ENCODE measurements around the gene PRRT4. TPM values are rescaled to one million over a fixed set of nuclear protein-coding genes. Genes with fewer than 3 reads are reported as not detected.
A peak's percentile ranks its signal among the peaks of the same experiment; 100 is the strongest.

PRRT4 gene
- total and polyA plus RNA-seq, 9 of the 15 experiments (the other 6 are each of a cell fraction or from before 2014, with no cell fraction given): not detected

GRCh38 chr7:128343554-128344430 is 17.7 kb downstream of the PRRT4 start, which contains the start of gene RBM28 (continued):
- TF ChIP-seq ZHX1 (conservative IDR thresholded peaks at IDR 0.05; ENCODE audit: low read length) (peak; percentile 94), CAMTA2 (CRISPR knock-in tag; conservative IDR thresholded peaks at IDR 0.05) (no peak), HDAC2 (IDR thresholded peaks at IDR 0.05) (peak; percentile 98), KLF13 (tag; IDR thresholded peaks at IDR 0.05; ENCODE audit: borderline replicate concordance, low read depth) (peak; percentile 88), CTBP1 (IDR thresholded peaks at IDR 0.05; ENCODE audit: borderline replicate concordance) (peak; percentile 89), PURB (CRISPR knock-in tag; IDR thresholded peaks at IDR 0.05; ENCODE audit: low read depth) (no peak), CHCHD3 (CRISPR knock-in tag; IDR thresholded peaks at IDR 0.05) (no peak), DEAF1 (CRISPR knock-in tag; IDR thresholded peaks at IDR 0.05) (no peak), ZNF830 (CRISPR knock-in tag; IDR thresholded peaks at IDR 0.05) (0 out of 2 replicates have a peak, but pooled peaks have one; percentile 24), HIVEP1 (CRISPR knock-in tag; IDR thresholded peaks at IDR 0.05) (0 out of 2 replicates have a peak, but pooled peaks have one; percentile 33), MYBL2 (IDR thresholded peaks at IDR 0.05; ENCODE audit: low read depth) (no peak), MYBL2 (CRISPR knock-in tag; IDR thresholded peaks at IDR 0.05; ENCODE audit: borderline replicate concordance) (no peak), L3MBTL2 (IDR thresholded peaks at IDR 0.05) (peak; percentile 96), ZNF586 (CRISPR knock-in tag; conservative IDR thresholded peaks at IDR 0.05) (no peak), MTA3 (IDR thresholded peaks at IDR 0.05; ENCODE audit: borderline replicate concordance) (peak; percentile 91; the same call in 1 of the 2 replicates), FOXA1 (IDR thresholded peaks at IDR 0.05; ENCODE audit: borderline replicate concordance) (no peak), MCM7 (IDR thresholded peaks at IDR 0.05) (no peak), ZBTB17 (CRISPR knock-in tag; IDR thresholded peaks at IDR 0.05) (peak; percentile 54; the same call in 1 of the 2 replicates), IRF2 (CRISPR knock-in tag; IDR thresholded peaks at IDR 0.05) (no peak; the same call in 1 of the 2 replicates), HDAC3 (IDR thresholded peaks at IDR 0.05; ENCODE audit: borderline replicate concordance, partially characterized antibody) (no peak), BMI1 (IDR thresholded peaks at IDR 0.05; ENCODE audit: low read length) (peak; percentile 57; the same call in 1 of the 2 replicates), RBM22 (IDR thresholded peaks at IDR 0.05; ENCODE audit: low read depth, low read length, poor library complexity, severe bottlenecking) (peak; percentile 80)
- TF ChIP-seq, protein P1, sequence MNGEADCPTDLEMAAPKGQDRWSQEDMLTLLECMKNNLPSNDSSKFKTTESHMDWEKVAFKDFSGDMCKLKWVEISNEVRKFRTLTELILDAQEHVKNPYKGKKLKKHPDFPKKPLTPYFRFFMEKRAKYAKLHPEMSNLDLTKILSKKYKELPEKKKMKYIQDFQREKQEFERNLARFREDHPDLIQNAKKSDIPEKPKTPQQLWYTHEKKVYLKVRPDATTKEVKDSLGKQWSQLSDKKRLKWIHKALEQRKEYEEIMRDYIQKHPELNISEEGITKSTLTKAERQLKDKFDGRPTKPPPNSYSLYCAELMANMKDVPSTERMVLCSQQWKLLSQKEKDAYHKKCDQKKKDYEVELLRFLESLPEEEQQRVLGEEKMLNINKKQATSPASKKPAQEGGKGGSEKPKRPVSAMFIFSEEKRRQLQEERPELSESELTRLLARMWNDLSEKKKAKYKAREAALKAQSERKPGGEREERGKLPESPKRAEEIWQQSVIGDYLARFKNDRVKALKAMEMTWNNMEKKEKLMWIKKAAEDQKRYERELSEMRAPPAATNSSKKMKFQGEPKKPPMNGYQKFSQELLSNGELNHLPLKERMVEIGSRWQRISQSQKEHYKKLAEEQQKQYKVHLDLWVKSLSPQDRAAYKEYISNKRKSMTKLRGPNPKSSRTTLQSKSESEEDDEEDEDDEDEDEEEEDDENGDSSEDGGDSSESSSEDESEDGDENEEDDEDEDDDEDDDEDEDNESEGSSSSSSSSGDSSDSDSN (IDR thresholded peaks at IDR 0.05; ENCODE audit: borderline replicate concordance in 1 of 2, low read depth in 2 of 2, low read length in 2 of 2): peak in 1 of 2 experiments; percentile 93; a peak in 2 of 4 replicates

Data from K562 (cell line).